H1 (cell line): ENCODE data around the gene KMT2A. TPM values are rescaled to one million over a fixed set of nuclear protein-coding genes. Genes with fewer than 3 reads are reported as not detected.

Source experiments
- CTCF ChIA-PET: fragments of 300-600 bp; sonication (Branson Sonifier 250); formaldehyde crosslinking; loops from one replicate; lab custom pipeline; 2021; ENCODE audit not compliant: partially characterized antibody; lab: Charles Lee
- POLR2A ChIA-PET: fragments of 300-600 bp; sonication (Branson Sonifier 250); formaldehyde crosslinking; loops from one replicate; lab custom pipeline; 2021; ENCODE audit warnings: inconsistent platforms; ENCODE audit not compliant: partially characterized antibody; lab: Charles Lee
- DNase-seq, 2 experiments: peaks; one replicate each; pipeline versions ENCODE4 v3.0.0 to v3.0.0-alpha.2; 2010 to 2022; ENCODE audit warnings: low spot score in 2 of 2, low read depth in 1 of 2, mixed read lengths in 1 of 2
- FAIRE-seq: peaks from 2 replicates; lab custom pipeline; 2011; peaks lifted over from hg19 to GRCh38; lab: Jason Lieb, UNC
- H2AFZ ChIP-seq: 2 replicates; pipeline ENCODE4 v1.8.1; 2012; ENCODE audit warnings: low read length, inconsistent platforms
- H2AK5ac ChIP-seq: 2 replicates; pipeline ENCODE4 v1.6.1; 2013; ENCODE audit warnings: low read depth, low read length
- H2BK120ac ChIP-seq: replicated peaks from 2 replicates; pipeline ENCODE3; 2013; ENCODE audit warnings: low read depth, low read length, inconsistent platforms
- H2BK12ac ChIP-seq: 2 replicates; pipeline ENCODE4 v1.6.1; 2013; ENCODE audit warnings: low read depth, low read length
- H2BK15ac ChIP-seq: 2 replicates; pipeline ENCODE4 v1.6.1; 2013; ENCODE audit warnings: low read length
- H2BK20ac ChIP-seq: 2 replicates; pipeline ENCODE4 v1.6.1; 2013; ENCODE audit warnings: low read length
- H2BK5ac ChIP-seq: 2 replicates; pipeline ENCODE4 v1.6.1; 2013; ENCODE audit warnings: low read depth, low read length
- H3K14ac ChIP-seq: 2 replicates; pipeline ENCODE4 v1.6.1; 2013; ENCODE audit warnings: inconsistent platforms; ENCODE audit not compliant: insufficient read length
- H3K18ac ChIP-seq: 2 replicates; pipeline ENCODE4 v1.6.1; 2013; ENCODE audit warnings: low read length; ENCODE audit errors: extremely low read depth
- H3K23ac ChIP-seq: 2 replicates; pipeline ENCODE4 v1.6.1; 2013; ENCODE audit warnings: inconsistent platforms; ENCODE audit not compliant: insufficient read length
- H3K23me2 ChIP-seq: 2 replicates; pipeline ENCODE4 v1.6.1; 2013; ENCODE audit warnings: low read depth, low read length
- H3K27ac ChIP-seq: 2 replicates; pipeline ENCODE4 v1.6.1; 2011; ENCODE audit warnings: low read depth, low read length, inconsistent platforms
- H3K27me3 ChIP-seq, 4 experiments: replicated peaks in 1 of 4; 1 replicate in 1 of 4; 2 replicates in 3 of 4; pipeline versions ENCODE4 v1.6.1 to v1.8.1; 2011 to 2013; ENCODE audit warnings: low read length in 3 of 4, mild to moderate bottlenecking in 3 of 4, inconsistent platforms in 2 of 4, mixed read lengths in 2 of 4, moderate library complexity in 1 of 4; ENCODE audit not compliant: control insufficient read depth in 3 of 4, insufficient read depth in 3 of 4; ENCODE audit errors: extremely low read depth in 1 of 4
- H3K36me3 ChIP-seq, 4 experiments: 2 replicates each; pipeline versions ENCODE4 v1.6.1 to v1.8.1; 2011 to 2013; ENCODE audit warnings: mild to moderate bottlenecking in 4 of 4, low read length in 3 of 4, moderate library complexity in 2 of 4, control low read depth in 1 of 4, inconsistent platforms in 1 of 4; ENCODE audit not compliant: insufficient read depth in 4 of 4, control insufficient read depth in 2 of 4
- H3K4ac ChIP-seq: replicated peaks from 2 replicates; pipeline ENCODE3; 2013; ENCODE audit warnings: low read length, low read depth, mixed read lengths, inconsistent platforms; ENCODE audit not compliant: insufficient read length
- H3K4me1 ChIP-seq, 4 experiments: replicated peaks in 1 of 4; 1 replicate in 1 of 4; 2 replicates in 3 of 4; pipeline versions ENCODE4 v1.6.1 to v1.8.1; 2011 to 2013; ENCODE audit warnings: low read length in 3 of 4, inconsistent platforms in 2 of 4, mixed read lengths in 1 of 4; ENCODE audit not compliant: insufficient read depth in 4 of 4, control insufficient read depth in 3 of 4
- H3K4me2 ChIP-seq, 2 experiments: 2 replicates each; pipeline versions ENCODE4 v1.6.1 to v1.8.1; 2011 to 2013; ENCODE audit warnings: low read depth in 2 of 2, low read length in 2 of 2, control low read depth in 1 of 2, inconsistent platforms in 1 of 2, mild to moderate bottlenecking in 1 of 2; ENCODE audit not compliant: insufficient read depth in 1 of 2
- H3K4me3 ChIP-seq, 4 experiments: fragments of 200-600, 300-600 bp in 1 of 4; sonication (generic), shearing (Covaris generic), sonication (Bioruptor Twin) in 1 of 4; 2 replicates each; pipeline versions ENCODE4 v1.5.1 to v1.8.1; 2011 to 2016; ENCODE audit warnings: low read length in 4 of 4, low read depth in 3 of 4, control low read depth in 2 of 4, inconsistent platforms in 2 of 4, mild to moderate bottlenecking in 2 of 4, mixed read lengths in 1 of 4, moderate library complexity in 1 of 4; ENCODE audit not compliant: insufficient read depth in 2 of 4; ENCODE audit errors: extremely low read depth in 1 of 4
- H3K56ac ChIP-seq: replicated peaks from 2 replicates; pipeline ENCODE3; 2013; ENCODE audit warnings: low read depth, mild to moderate bottlenecking, mixed read lengths, low read length, inconsistent platforms; ENCODE audit not compliant: insufficient read length
- H3K79me1 ChIP-seq: 2 replicates; pipeline ENCODE4 v1.6.1; 2013; ENCODE audit warnings: low read depth, low read length, control low read depth
- H3K79me2 ChIP-seq, 2 experiments: 2 replicates each; pipeline versions ENCODE4 v1.6.1 to v1.8.1; 2012 to 2013; ENCODE audit warnings: low read length in 2 of 2, mild to moderate bottlenecking in 2 of 2, inconsistent platforms in 1 of 2; ENCODE audit not compliant: insufficient read depth in 2 of 2, control insufficient read depth in 1 of 2
- H3K9ac ChIP-seq, 4 experiments: replicated peaks in 1 of 4; 1 replicate in 1 of 4; 2 replicates in 3 of 4; pipeline versions ENCODE4 v1.6.1 to v1.8.1; 2011 to 2013; ENCODE audit warnings: low read depth in 3 of 4, low read length in 3 of 4, control low read depth in 2 of 4, mild to moderate bottlenecking in 2 of 4, moderate library complexity in 2 of 4, inconsistent platforms in 1 of 4; ENCODE audit errors: extremely low read depth in 1 of 4
- H3K9me3 ChIP-seq, 2 experiments: 2 replicates each; pipeline versions ENCODE4 v1.6.1 to v1.8.1; 2012 to 2013; ENCODE audit warnings: mild to moderate bottlenecking in 2 of 2, moderate library complexity in 2 of 2, control low read depth in 1 of 2, inconsistent platforms in 1 of 2, low read depth in 1 of 2, low read length in 1 of 2, mixed read lengths in 1 of 2; ENCODE audit not compliant: insufficient read depth in 2 of 2
- H4K20me1 ChIP-seq, 2 experiments: replicated peaks in 1 of 2; 2 replicates each; pipeline versions ENCODE3 to v1.8.1; 2011 to 2013; ENCODE audit warnings: inconsistent platforms in 2 of 2, low read length in 2 of 2, mild to moderate bottlenecking in 1 of 2; ENCODE audit not compliant: insufficient read depth in 2 of 2, control insufficient read depth in 1 of 2
- H4K5ac ChIP-seq: 2 replicates; pipeline ENCODE4 v1.6.1; 2013; ENCODE audit warnings: low read length, low read depth, mixed read lengths, inconsistent platforms; ENCODE audit not compliant: insufficient read length
- H4K8ac ChIP-seq: 2 replicates; pipeline ENCODE4 v1.8.0; 2013; ENCODE audit warnings: mild to moderate bottlenecking, moderate library complexity, low read length, inconsistent platforms; ENCODE audit not compliant: insufficient read depth; ENCODE audit errors: extremely low read depth
- H4K91ac ChIP-seq: replicated peaks from 2 replicates; pipeline ENCODE3; 2013; ENCODE audit warnings: low read length, mixed read lengths, inconsistent platforms; ENCODE audit not compliant: insufficient read length
- POU5F1 ChIP-seq: IDR thresholded peaks from 2 replicates; pipeline ENCODE4 v1.6.1; 2011; ENCODE audit warnings: low read depth, mild to moderate bottlenecking, low read length, moderate library complexity
- TAF7 ChIP-seq: optimal IDR thresholded peaks from 2 replicates; pipeline ENCODE3; 2011; ENCODE audit warnings: low read depth, mild to moderate bottlenecking, inconsistent platforms, low read length, moderate library complexity, borderline replicate concordance
- WGBS, 2 experiments: shearing (Covaris generic) in 1 of 2; methylation state at CpG; one replicate each; pipeline versions ENCODE4 v1.1.6 to v1.1.7; 2013 to 2015; ENCODE audit warnings: low lambda C conversion rate in 2 of 2, mixed read lengths in 2 of 2, inconsistent platforms in 1 of 2, low coverage in 1 of 2, missing lambda C conversion rate in 1 of 2; ENCODE audit not compliant: insufficient replicate concordance in 2 of 2, insufficient coverage in 1 of 2, insufficient read length in 1 of 2; ENCODE audit errors: extremely low coverage in 1 of 2, missing lambda C conversion rate in 1 of 2; 5-methylcytosine and 5-hydroxymethylcytosine counted together
- polyA plus RNA-seq, 7 experiments: library from polyadenylated mRNA; depleted of rRNA in 3 of 7; stranded (reverse) in 5 of 7; unstranded in 2 of 7; fragments of >200 nt in 5 of 7; fragments of 200-250 nt in 2 of 7; gene quantifications; 1 replicate in 5 of 7; 2 replicates in 1 of 7; 4 replicates in 1 of 7; pipeline versions ENCODE4 v1.2.1 to v1.2.3, GENCODE V29; 2011 to 2013; ENCODE audit warnings: missing spikeins in 2 of 7, mixed read lengths in 2 of 7
- total RNA-seq: library from RNA; stranded (reverse); fragmentation: NEBNext Ultra II Directional; extraction: Animal tissue kit (Norgen Biotek cat#: 25700); gene quantifications from 2 replicates; pipeline ENCODE4 v1.2.1, GENCODE V29; 2021

Gene KMT2A
- total and polyA plus RNA-seq, 2 of the 8 experiments (the other 6 are each of a cell fraction or from before 2014, with no cell fraction given), result 35.9 to 62.1 TPM

DNA sequence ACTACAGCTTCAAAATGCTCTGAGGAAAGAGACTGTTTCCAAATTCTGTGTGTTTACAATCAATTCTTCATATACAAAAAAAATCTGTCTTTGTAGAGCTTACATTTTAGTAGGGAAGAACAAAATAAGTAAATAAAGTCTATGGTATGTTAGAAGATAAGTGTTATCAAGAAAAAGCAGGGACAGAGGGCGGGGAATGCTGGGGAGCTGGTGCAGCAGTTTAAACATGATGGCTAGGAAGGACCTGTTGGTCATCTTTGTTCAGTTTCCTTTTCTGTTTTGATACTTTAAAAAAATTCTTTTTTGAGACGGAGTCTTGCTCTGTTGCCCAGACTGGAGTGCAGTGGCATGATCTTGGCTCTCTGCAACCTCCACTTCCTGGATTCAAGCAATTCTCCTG lies 110.8 kb downstream of the KMT2A start:
- Histone ChIP-seq H3K23me2 (0 out of 2 replicates have a peak, but pooled peaks cover 2% of the 10 kb centered on the region), H3K23ac (no peak overlapping the region), H3K36me3 (peaks cover 0 to 6% (median 0%) of the 10 kb centered on the region in 4 experiments; a peak in 3 of 8 replicates), H3K56ac (no peak overlapping the region), H2BK15ac (no peak overlapping the region), H3K27ac (no peak overlapping the region), H3K9me3 (no peaks in the 10 kb centered on the region), H3K4me2 (no peak overlapping the region), H4K91ac (no peak overlapping the region), H2AK5ac (no peak overlapping the region), H4K20me1 (peaks cover 0 to 1% of the 10 kb centered on the region in 2 experiments), H2AFZ (no peak overlapping the region), H4K5ac (no peak overlapping the region), H3K27me3 (no peaks in the 10 kb centered on the region), H3K4ac (no peak overlapping the region), H2BK12ac (no peak overlapping the region), H3K18ac (no peak overlapping the region), H3K79me2 (no peaks in the 10 kb centered on the region), H2BK120ac (no peak overlapping the region)
- 87% methylated on average over 2 of the region's 2 CpGs; no CpG with 5 or more reads in 1 of the 2 experiments for WGBS, 2 experiments
- POLR2A ChIA-PET, result no interaction called here
- FAIRE-seq (no peak), DNase-seq (no peak)
- TF ChIP-seq TAF7 (no peak), POU5F1 (no peak)
- TF ChIP-seq, all 59 proteins: peak for 0
- Histone ChIP-seq H2BK5ac (no peak overlapping the region), H3K14ac (no peak overlapping the region), H4K8ac (no peak overlapping the region), H3K79me1 (no peaks in the 10 kb centered on the region), H2BK20ac (no peak overlapping the region), H3K9ac (no peak overlapping the region), H3K4me1 (no peaks in the 10 kb centered on the region), H3K4me3 (no peak overlapping the region)
- CTCF ChIA-PET, result no interaction called here
